ENCODE results near the gene KLK11.
"Not testable (repeated sequence)": the region's sequence is repeated elsewhere in the genome, so short reads cannot be mapped to it uniquely, and the experiment has no call there.

The KLK11 gene

GRCh38 chr19:51000426-51000825, 26.0 kb downstream of the KLK11 start:
- no peak for TF ChIP-seq CTCF (conservative IDR thresholded peaks at IDR 0.05; ENCODE audit: low read length)
- no peak overlapping the region for H3K4me3 ChIP-seq (ENCODE audit: low read length)
- DNase-seq (ENCODE audit: low read depth) = no peak

DNA sequence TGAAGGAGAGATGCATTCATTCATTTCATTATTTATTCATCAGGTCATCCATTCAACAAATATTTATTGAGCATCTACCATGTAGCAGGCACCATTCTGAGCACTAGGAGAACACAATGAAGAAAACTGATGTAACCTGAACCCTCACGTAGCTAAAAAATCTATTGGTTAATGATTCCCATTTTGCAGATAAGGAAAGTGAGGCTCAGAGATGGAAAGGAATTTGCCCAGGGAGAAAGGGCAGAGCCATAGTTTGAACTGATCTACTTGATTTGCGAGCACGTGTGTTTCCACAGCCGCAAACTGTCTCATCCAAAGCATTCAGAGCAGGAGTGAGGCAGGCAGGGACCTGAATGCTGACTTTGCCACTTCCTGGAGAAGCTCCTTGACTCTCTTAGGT, 27.7 kb downstream of the KLK11 start:
- TF ChIP-seq CTCF (conservative IDR thresholded peaks at IDR 0.05; ENCODE audit: low read length) = no peak
- DNase-seq (ENCODE audit: low read depth) = no peak
- H3K4me3 ChIP-seq (ENCODE audit: low read length) = no peak overlapping the region

DNA sequence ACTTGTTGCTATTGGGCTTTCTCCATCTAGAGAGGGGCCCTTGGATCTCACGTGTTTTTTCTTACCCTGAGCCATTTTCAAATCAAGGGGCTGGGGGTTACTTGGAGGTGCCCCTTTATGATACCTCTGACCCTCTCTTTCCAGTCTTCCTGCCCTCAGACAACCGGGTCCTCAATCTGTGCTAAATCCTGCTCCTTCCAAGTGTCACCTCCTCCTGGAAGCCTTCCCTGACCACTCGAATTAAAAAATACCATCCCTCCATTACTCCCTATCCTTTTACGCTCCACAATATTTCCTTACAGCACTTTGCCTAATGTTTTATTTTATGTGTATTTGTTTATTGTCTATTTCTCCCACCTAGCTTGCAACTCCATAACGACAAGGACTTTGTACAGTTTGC, 28.4 kb downstream of the KLK11 start:
- H3K4me3 ChIP-seq (ENCODE audit: low read length) = no peak overlapping the region
- TF ChIP-seq CTCF (conservative IDR thresholded peaks at IDR 0.05; ENCODE audit: low read length) = no peak
- no peak for DNase-seq (ENCODE audit: low read depth)

DNA sequence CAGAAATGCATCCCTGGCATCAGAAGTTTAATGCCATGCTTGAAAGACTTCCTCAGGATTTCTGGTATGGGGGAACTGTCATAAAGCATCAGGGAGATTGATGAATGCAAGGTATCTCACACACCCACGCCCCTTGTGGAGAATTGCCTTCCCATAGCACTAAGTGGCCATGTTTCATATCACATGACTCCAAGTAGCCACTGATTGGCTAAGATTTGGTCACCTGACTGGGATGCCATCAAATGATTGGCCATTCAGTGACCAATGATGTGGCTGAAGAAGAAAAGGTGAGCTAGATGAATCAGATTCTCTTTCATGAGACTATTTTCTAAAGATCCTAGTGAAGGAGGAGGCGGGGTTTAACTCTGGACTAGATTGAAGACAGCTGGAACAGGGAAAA, 32.3 kb downstream of the KLK11 start:
- TF ChIP-seq CTCF (conservative IDR thresholded peaks at IDR 0.05; ENCODE audit: low read length) = no peak
- no peak for DNase-seq (ENCODE audit: low read depth)
- no peak overlapping the region for H3K4me3 ChIP-seq (ENCODE audit: low read length)

GRCh38 chr19:50992666-50993035, 33.8 kb downstream of the KLK11 start:
- no peak overlapping the region for H3K4me3 ChIP-seq (ENCODE audit: low read length)
- DNase-seq (ENCODE audit: low read depth) = no peak
- TF ChIP-seq CTCF (conservative IDR thresholded peaks at IDR 0.05; ENCODE audit: low read length) = no peak

- not testable (repeated sequence) for H3K4me3 ChIP-seq (ENCODE audit: low read length); DNase-seq (ENCODE audit: low read depth)
Observed at GRCh38 chr19:50984416-50984815, 42.0 kb downstream of the KLK11 start.

DNA sequence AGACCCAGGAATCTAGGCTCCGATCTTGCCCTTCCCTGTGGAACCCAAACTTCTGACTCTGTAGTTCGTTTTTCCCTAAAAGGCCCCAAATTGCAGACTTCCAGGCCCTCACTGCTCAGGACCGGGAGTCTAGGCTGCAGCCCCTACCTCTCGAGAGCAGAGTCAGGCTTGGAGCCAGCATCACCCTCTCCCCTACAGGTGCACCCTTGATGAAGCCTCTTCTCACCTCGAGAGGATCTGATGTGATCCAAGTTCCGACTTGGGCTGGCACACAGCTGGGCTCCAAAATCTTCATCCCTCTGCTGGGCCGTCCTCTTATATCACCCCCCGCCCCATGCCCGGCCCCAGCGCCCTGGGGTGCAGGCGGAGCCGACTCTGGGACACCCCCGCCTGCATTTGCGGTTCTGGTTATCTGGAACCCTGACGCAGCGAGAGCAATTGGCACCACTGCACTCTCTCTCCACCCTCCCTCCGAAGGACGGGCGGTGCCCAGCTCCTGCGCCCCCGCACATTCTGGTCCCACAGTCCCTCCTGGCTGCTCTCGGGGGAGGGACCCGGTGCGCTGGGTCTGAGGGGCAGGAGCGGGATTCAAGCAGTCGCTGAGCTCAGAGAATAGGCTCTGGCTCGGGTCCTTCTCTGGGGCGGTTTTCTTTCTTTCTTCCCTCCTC, 42.7 kb downstream of the KLK11 start, which contains the start of gene KLK7:
KLK7 (minus strand) TSS at position 293 of the 668 bp plus-strand sequence. CDS start 1,518 bp downstream, outside the sequence.
- H3K4me3 ChIP-seq (ENCODE audit: low read length) = no peak within 1 kb of the TSS
- TF ChIP-seq CTCF (conservative IDR thresholded peaks at IDR 0.05; ENCODE audit: low read length) = no peak
- DNase-seq (ENCODE audit: low read depth) = no peak
